GM12864 (cell line): ENCODE data around the gene MSI2.

Experiments used
- DNase-seq: peaks from one replicate; pipeline ENCODE4 v3.0.0-alpha.2; 2011; ENCODE audit warnings: low read depth
- H3K4me3 ChIP-seq: 2 replicates; pipeline ENCODE4 v1.5.1; 2011; ENCODE audit warnings: mild to moderate bottlenecking, low read depth, low read length, control low read depth
- CTCF ChIP-seq: IDR thresholded peaks from 2 replicates; pipeline ENCODE4 v1.5.1; 2011; ENCODE audit warnings: low read depth, mild to moderate bottlenecking, moderate library complexity, low read length, control low read depth, inconsistent platforms; ENCODE audit errors: missing control alignments

Gene MSI2

GRCh38 chr17:57597531-57598453 lies 341.5 kb downstream of the MSI2 start:
- TF ChIP-seq CTCF = peak; percentile 75
- H3K4me3 ChIP-seq = no peak overlapping the region
- DNase-seq = no peak

- no peak for DNase-seq
- no peak for TF ChIP-seq CTCF
These were observed 343.1 kb downstream of the MSI2 start for GRCh38 chr17:57599271-57600045.

GRCh38 chr17:57600074-57600473 lies 343.8 kb downstream of the MSI2 start:
- no peak overlapping the region for H3K4me3 ChIP-seq
- DNase-seq = no peak

More at GRCh38 chr17:57599271-57600045, 343.1 kb downstream of the MSI2 start:
- H3K4me3 ChIP-seq = no peak overlapping the region

DNA sequence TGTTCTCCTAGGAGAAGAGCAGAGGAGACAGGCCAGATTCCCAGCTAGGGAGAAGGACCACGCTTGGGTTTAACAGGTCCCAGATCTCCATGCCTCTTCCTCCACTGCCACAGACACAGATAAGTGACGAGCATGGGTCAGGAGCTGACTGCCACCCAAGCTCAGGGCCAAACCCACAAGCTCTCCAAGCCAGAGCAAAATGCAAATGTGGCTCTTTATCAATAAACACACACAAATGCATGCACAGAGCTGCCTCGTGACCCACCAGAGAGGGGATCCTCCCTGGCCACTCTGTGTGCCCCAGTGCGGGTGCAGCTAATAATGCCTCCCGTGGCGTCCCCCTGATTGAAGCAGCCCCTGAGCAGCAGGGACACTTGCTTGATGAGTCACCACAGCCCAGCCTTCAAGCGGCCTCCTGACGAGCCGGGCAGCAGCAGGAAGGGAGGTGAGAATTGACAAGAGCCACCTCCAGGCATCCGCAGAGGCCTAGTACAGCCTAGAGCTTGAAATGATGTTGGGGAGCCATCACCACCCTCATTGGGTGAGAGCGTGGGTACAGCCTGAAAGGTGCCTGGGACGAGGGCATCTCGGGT lies 344.9 kb downstream of the MSI2 start:
- no peak for DNase-seq
- no peak overlapping the region for H3K4me3 ChIP-seq
- no peak for TF ChIP-seq CTCF

More at GRCh38 chr17:57600074-57600473, 343.8 kb downstream of the MSI2 start:
- no peak for TF ChIP-seq CTCF

- no peak overlapping the region for H3K4me3 ChIP-seq
- TF ChIP-seq CTCF = no peak
- no peak for DNase-seq
These were observed 346.6 kb downstream of the MSI2 start for GRCh38 chr17:57602896-57603295.

DNA sequence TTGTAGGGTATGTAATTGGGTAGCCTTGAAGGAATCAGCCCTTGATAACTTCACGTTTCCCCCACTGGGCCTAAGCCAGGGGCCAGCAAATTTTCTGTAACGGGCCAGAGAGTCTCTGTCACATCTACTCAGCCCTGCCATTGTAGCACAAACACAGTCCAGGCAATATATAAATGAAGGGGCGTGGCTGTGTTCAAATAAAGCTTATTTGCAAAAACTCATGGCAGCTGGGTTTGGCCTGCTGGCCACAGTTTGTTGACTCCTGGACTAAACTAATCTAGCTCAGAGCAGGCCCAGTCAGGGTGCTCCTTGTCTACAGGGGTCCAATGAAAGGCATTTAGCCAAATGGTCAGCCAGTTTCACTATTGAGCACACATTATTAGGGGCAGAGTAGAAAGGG lies 347.2 kb downstream of the MSI2 start:
- H3K4me3 ChIP-seq = no peak overlapping the region
- no peak for DNase-seq
- no peak for TF ChIP-seq CTCF
